Astrocyte (in vitro differentiated cells and primary cell): ENCODE results near the gene TMEM107. TPM values are rescaled to one million over a fixed set of nuclear protein-coding genes. Genes with fewer than 3 reads are reported as not detected.

Experiments used
- DNase-seq: peaks from one replicate; pipeline ENCODE4 v3.0.0-alpha.2; 2010; ENCODE audit warnings: low read depth
- FAIRE-seq: peaks from 2 replicates; lab custom pipeline; 2011; peaks lifted over from hg19 to GRCh38; lab: Jason Lieb, UNC
- H2AFZ ChIP-seq: 2 replicates; pipeline ENCODE4 v1.6.0; 2012; ENCODE audit warnings: low read depth, low read length, inconsistent platforms
- H3K27ac ChIP-seq: 2 replicates; pipeline ENCODE4 v1.5.1; 2011; ENCODE audit warnings: low read depth, low read length, inconsistent platforms
- H3K27me3 ChIP-seq: 2 replicates; pipeline ENCODE4 v1.6.0; 2011; ENCODE audit warnings: low read length, inconsistent platforms; ENCODE audit not compliant: insufficient read depth
- H3K36me3 ChIP-seq: 2 replicates; pipeline ENCODE4 v1.5.1; 2011; ENCODE audit warnings: low read length, inconsistent platforms; ENCODE audit not compliant: insufficient read depth
- H3K4me1 ChIP-seq: 2 replicates; pipeline ENCODE4 v1.5.1; 2011; ENCODE audit warnings: low read length, inconsistent platforms; ENCODE audit not compliant: insufficient read depth
- H3K4me2 ChIP-seq: 2 replicates; pipeline ENCODE4 v1.6.0; 2012; ENCODE audit warnings: low read length, inconsistent platforms
- H3K4me3 ChIP-seq: 2 replicates; pipeline ENCODE4 v1.5.1; 2011; ENCODE audit warnings: low read depth, mild to moderate bottlenecking, low read length, inconsistent platforms; ENCODE audit not compliant: insufficient read depth
- H3K79me2 ChIP-seq: 2 replicates; pipeline ENCODE4 v1.6.0; 2012; ENCODE audit warnings: mild to moderate bottlenecking, low read length, inconsistent platforms; ENCODE audit not compliant: insufficient read depth
- H3K9ac ChIP-seq: 2 replicates; pipeline ENCODE4 v1.6.0; 2012; ENCODE audit warnings: mild to moderate bottlenecking, low read length, inconsistent platforms
- H3K9me3 ChIP-seq: 2 replicates; pipeline ENCODE4 v1.5.1; 2012; ENCODE audit warnings: low read depth, mild to moderate bottlenecking, low read length, inconsistent platforms; ENCODE audit not compliant: insufficient read depth
- H4K20me1 ChIP-seq: 2 replicates; pipeline ENCODE4 v1.6.0; 2012; ENCODE audit warnings: low read length, inconsistent platforms; ENCODE audit not compliant: insufficient read depth
- H3K27ac Mint-ChIP-seq: one replicate; pipeline ENCODE4 v1.8.0; 2021; ENCODE audit warnings: mild to moderate bottlenecking, mixed read lengths; ENCODE audit not compliant: unreplicated experiment
- H3K27me3 Mint-ChIP-seq: one replicate; pipeline ENCODE4 v1.8.0; 2021; ENCODE audit warnings: low read depth, mixed read lengths; ENCODE audit not compliant: unreplicated experiment
- H3K36me3 Mint-ChIP-seq: one replicate; pipeline ENCODE4 v1.8.0; 2021; ENCODE audit warnings: low read depth, mixed read lengths; ENCODE audit not compliant: unreplicated experiment
- H3K4me1 Mint-ChIP-seq: one replicate; pipeline ENCODE4 v1.8.0; 2021; ENCODE audit warnings: low read depth, mixed read lengths; ENCODE audit not compliant: unreplicated experiment
- H3K4me3 Mint-ChIP-seq: one replicate; pipeline ENCODE4 v1.8.0; 2021; ENCODE audit warnings: mild to moderate bottlenecking, moderate library complexity, mixed read lengths; ENCODE audit not compliant: unreplicated experiment
- H3K9me3 Mint-ChIP-seq: one replicate; pipeline ENCODE4 v1.8.0; 2021; ENCODE audit warnings: mild to moderate bottlenecking, mixed read lengths; ENCODE audit not compliant: unreplicated experiment
- CTCF ChIP-seq: IDR thresholded peaks from 2 replicates; pipeline ENCODE4 v1.5.1; 2011; ENCODE audit warnings: low read depth, mild to moderate bottlenecking, inconsistent platforms, low read length, moderate library complexity; ENCODE audit not compliant: insufficient read depth
- EZH2 ChIP-seq: IDR thresholded peaks from 2 replicates; pipeline ENCODE4 v1.6.1; 2012; ENCODE audit warnings: mild to moderate bottlenecking, low read length, inconsistent platforms; ENCODE audit not compliant: insufficient read depth
- total RNA-seq: library from RNA; stranded (reverse); gene quantifications from 2 replicates; pipeline ENCODE4 v1.2.1, GENCODE V29; 2021

The TMEM107 gene
- total RNA-seq, 1 donor from 2014 or later, result 9.4 TPM

GRCh38 chr17:8152112-8152775 lies 23.9 kb downstream of the TMEM107 start, which contains the start of gene PER1:
TSS of gene PER1 (minus strand) at chr17:8152404. CDS start at chr17:8150706, 1,698 bp downstream.
- no peak for FAIRE-seq

GRCh38 chr17:8151641-8152111 lies 24.5 kb downstream of the TMEM107 start:
- peaks cover 17% of the 10 kb centered on the region for H4K20me1 ChIP-seq
- peaks cover 19% of the 10 kb centered on the region for H3K4me1 Mint-ChIP-seq
- H3K27ac Mint-ChIP-seq, result peak overlapping the region; percentile 96
- peak overlapping the region; percentile 97 for H3K4me3 Mint-ChIP-seq
- no peak for TF ChIP-seq CTCF
- no peak for TF ChIP-seq EZH2
- H2AFZ ChIP-seq, result peak overlapping the region; percentile 65
- H3K4me3 ChIP-seq, result peak overlapping the region; percentile 73
- H3K79me2 ChIP-seq, result peaks cover 4% of the 10 kb centered on the region
- peaks cover 3% of the 10 kb centered on the region for H3K36me3 ChIP-seq
- H3K27me3 ChIP-seq, result no peaks in the 10 kb centered on the region
- peaks cover 14% of the 10 kb centered on the region for H3K36me3 Mint-ChIP-seq
- peaks cover 2% of the 10 kb centered on the region for H3K9me3 Mint-ChIP-seq
- H3K27me3 Mint-ChIP-seq, result no peaks in the 10 kb centered on the region
- H3K4me2 ChIP-seq, result peak overlapping the region; percentile 96
- peak overlapping the region; percentile 99 for H3K27ac ChIP-seq
- no peaks in the 10 kb centered on the region for H3K9me3 ChIP-seq
- peak overlapping the region; percentile 91 for H3K9ac ChIP-seq
- H3K4me1 ChIP-seq, result peaks cover 52% of the 10 kb centered on the region
- FAIRE-seq (no peak), DNase-seq (peak; percentile 65)

More at GRCh38 chr17:8152112-8152775, 23.9 kb downstream of the TMEM107 start, which contains the start of gene PER1:
- Histone ChIP-seq H3K9ac (peak within 1 kb of the TSS; percentile 91), H3K4me2 (peak within 1 kb of the TSS; percentile 96), H3K36me3 (no peaks in the 10 kb centered on the region), H3K27ac (peak within 1 kb of the TSS; percentile 99), H3K4me1 (peaks cover 57% of the 10 kb centered on the region), H3K9me3 (no peaks in the 10 kb centered on the region), H3K79me2 (peaks cover 4% of the 10 kb centered on the region), H4K20me1 (peaks cover 17% of the 10 kb centered on the region), H3K4me3 (peak within 1 kb of the TSS; percentile 73), H2AFZ (peak within 1 kb of the TSS; percentile 65), H3K27me3 (no peaks in the 10 kb centered on the region)
- H3K27ac Mint-ChIP-seq, result peak within 1 kb of the TSS; percentile 96
- peak within 1 kb of the TSS; percentile 97 for H3K4me3 Mint-ChIP-seq
- no peaks in the 10 kb centered on the region for H3K9me3 Mint-ChIP-seq
- peaks cover 19% of the 10 kb centered on the region for H3K4me1 Mint-ChIP-seq
- H3K36me3 Mint-ChIP-seq, result peaks cover 10% of the 10 kb centered on the region
- DNase-seq, result peak; percentile 86
- no peaks in the 10 kb centered on the region for H3K27me3 Mint-ChIP-seq
- TF ChIP-seq EZH2 (no peak), CTCF (no peak)

- H3K4me1 ChIP-seq, result peaks cover 52% of the 10 kb centered on the region
- peak overlapping the region; percentile 73 for H3K4me3 ChIP-seq
- Mint-ChIP-seq H3K9me3 (peaks cover 2% of the 10 kb centered on the region), H3K4me1 (peaks cover 19% of the 10 kb centered on the region), H3K27ac (peak overlapping the region; percentile 96), H3K27me3 (no peaks in the 10 kb centered on the region), H3K36me3 (peaks cover 19% of the 10 kb centered on the region), H3K4me3 (peak overlapping the region; percentile 97)
- H3K27me3 ChIP-seq, result no peaks in the 10 kb centered on the region
- H3K9ac ChIP-seq, result peak overlapping the region; percentile 91
- peak overlapping the region; percentile 65 for H2AFZ ChIP-seq
- H3K36me3 ChIP-seq, result peaks cover 3% of the 10 kb centered on the region
- peaks cover 17% of the 10 kb centered on the region for H4K20me1 ChIP-seq
- DNase-seq, result peak; percentile 84
- no peak for FAIRE-seq
- peak overlapping the region; percentile 99 for H3K27ac ChIP-seq
- peak overlapping the region; percentile 96 for H3K4me2 ChIP-seq
- H3K9me3 ChIP-seq, result no peaks in the 10 kb centered on the region
- no peak for TF ChIP-seq CTCF
- TF ChIP-seq EZH2, result no peak
- peaks cover 4% of the 10 kb centered on the region for H3K79me2 ChIP-seq
These were observed 25.0 kb downstream of the TMEM107 start for GRCh38 chr17:8151120-8151640.
